ENCODE results near the gene ITGA6.

Gene ITGA6

GRCh38 chr2:172416447-172417058 lies 10.8 kb upstream of the ITGA6 start:
- no peak for DNase-seq

GRCh38 chr2:172420216-172420615 lies 7.2 kb upstream of the ITGA6 start:
- no peak for DNase-seq

- no peak for DNase-seq
Observed at GRCh38 chr2:172423160-172423559, 4.2 kb upstream of the ITGA6 start.

- no peak for DNase-seq
Observed at GRCh38 chr2:172425336-172425735, 2.0 kb upstream of the ITGA6 start.

GRCh38 chr2:172426635-172427255 lies 641 bp upstream of the ITGA6 start:
- DNase-seq: no peak

GRCh38 chr2:172427990-172428831 lies 825 bp downstream of the ITGA6 start:
- DNase-seq: no peak

- DNase-seq: no peak
Observed at GRCh38 chr2:172428832-172429210, 1.4 kb downstream of the ITGA6 start.

- DNase-seq: no peak
Observed at GRCh38 chr2:172429301-172429968, 2.0 kb downstream of the ITGA6 start.

GRCh38 chr2:172430027-172430426 lies 2.6 kb downstream of the ITGA6 start:
- no peak for DNase-seq

- DNase-seq: no peak
Observed at GRCh38 chr2:172430678-172431077, 3.3 kb downstream of the ITGA6 start.

GRCh38 chr2:172431463-172431862 lies 4.1 kb downstream of the ITGA6 start:
- DNase-seq: no peak

GRCh38 chr2:172431993-172432392 lies 4.6 kb downstream of the ITGA6 start:
- no peak for DNase-seq

GRCh38 chr2:172433144-172433543 lies 5.8 kb downstream of the ITGA6 start:
- DNase-seq: no peak

GRCh38 chr2:172434821-172435605 lies 7.6 kb downstream of the ITGA6 start:
- no peak for DNase-seq

- no peak for DNase-seq
Observed at GRCh38 chr2:172435606-172435911, 8.2 kb downstream of the ITGA6 start.

GRCh38 chr2:172436889-172437288 lies 9.5 kb downstream of the ITGA6 start:
- DNase-seq: no peak

- no peak for DNase-seq
Observed at GRCh38 chr2:172437419-172438341, 10.3 kb downstream of the ITGA6 start.

GRCh38 chr2:172438741-172439508 lies 11.5 kb downstream of the ITGA6 start:
- no peak for DNase-seq

GRCh38 chr2:172439509-172439860 lies 12.1 kb downstream of the ITGA6 start:
- DNase-seq: no peak

- no peak for DNase-seq
Observed at GRCh38 chr2:172439911-172440310, 12.5 kb downstream of the ITGA6 start.

- no peak for DNase-seq
Observed at GRCh38 chr2:172440795-172441194, 13.4 kb downstream of the ITGA6 start.

All from SHP77 (cell line).